Activated CD4-positive, alpha-beta T cell treated with anti-CD3 and anti-CD28 coated beads, Interleukin-2, amount 50 U/mL, for 24 hours (primary cell): ENCODE results near the gene UNC13D.
"Not testable (repeated sequence)": the region's sequence is repeated elsewhere in the genome, so short reads cannot be mapped to it uniquely, and the experiment has no call there.

Experiments
- DNase-seq, 2 donors: peaks; one replicate each; pipeline ENCODE4 v3.0.0-alpha.2; 2020; ENCODE audit warnings: low read depth in 1 of 2, low spot score in 1 of 2

UNC13D gene

GRCh38 chr17:75822119-75822799, 21.9 kb downstream of the UNC13D start:
- DNase-seq = no peak

- no peak for DNase-seq
Measured at GRCh38 chr17:75821552-75821951, 22.7 kb downstream of the UNC13D start.

- no peak for DNase-seq
Measured at GRCh38 chr17:75820094-75821080, 23.8 kb downstream of the UNC13D start.

- no peak for DNase-seq
Measured at GRCh38 chr17:75819678-75820077, 24.5 kb downstream of the UNC13D start.

GRCh38 chr17:75819116-75819515, 25.1 kb downstream of the UNC13D start:
- DNase-seq = no peak

DNA sequence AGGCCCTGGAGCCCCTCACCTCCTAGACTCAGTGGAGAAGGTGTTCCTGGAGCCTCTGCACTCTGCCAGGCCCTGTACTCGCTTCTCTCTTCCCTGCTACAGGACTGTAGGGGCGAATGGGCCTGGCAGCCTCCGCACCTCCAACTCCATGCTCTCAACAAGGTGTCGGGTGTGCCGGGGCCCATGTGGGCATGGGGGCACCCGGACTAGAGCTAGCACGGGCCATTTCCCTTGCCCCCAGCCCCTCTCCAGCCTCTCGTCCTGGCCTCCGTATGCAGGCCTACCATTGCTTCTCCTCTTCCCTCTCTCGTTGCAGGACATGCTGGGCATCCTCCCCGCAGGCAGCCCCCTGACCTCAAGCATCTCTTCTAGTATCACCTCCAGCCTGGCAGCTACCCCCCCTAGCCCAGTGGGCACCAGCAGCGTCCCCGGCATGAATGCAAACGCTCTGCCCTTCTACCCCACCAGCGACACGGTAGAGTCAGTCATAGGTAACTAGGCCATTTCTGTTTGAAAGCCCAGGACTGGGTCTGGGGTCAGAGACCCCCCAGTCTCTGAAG, 25.8 kb downstream of the UNC13D start:
- DNase-seq = no peak

GRCh38 chr17:75817571-75817970, 26.6 kb downstream of the UNC13D start:
- no peak for DNase-seq

DNA sequence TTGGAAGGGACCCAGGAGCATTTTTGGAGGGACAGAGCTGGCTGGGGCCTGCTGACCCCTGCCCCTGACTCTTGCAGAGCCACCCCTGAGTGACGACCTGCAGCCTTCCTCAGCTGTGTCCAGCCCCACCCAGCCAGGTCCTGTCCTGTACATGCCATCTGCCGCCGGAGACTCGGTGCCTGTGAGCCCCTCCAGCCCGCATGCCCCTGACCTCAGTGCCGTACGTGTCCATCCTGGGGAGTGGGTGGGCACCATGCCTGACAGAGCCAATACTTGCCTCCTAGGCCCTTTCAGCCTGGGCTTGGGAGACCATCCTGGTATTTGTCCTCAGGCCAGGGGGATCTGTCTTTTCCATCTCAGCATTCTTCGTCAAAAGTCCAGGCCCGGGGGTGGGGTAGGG, 27.5 kb downstream of the UNC13D start:
- DNase-seq = no peak

GRCh38 chr17:75815399-75815798, 28.8 kb downstream of the UNC13D start:
- DNase-seq = no peak

DNA sequence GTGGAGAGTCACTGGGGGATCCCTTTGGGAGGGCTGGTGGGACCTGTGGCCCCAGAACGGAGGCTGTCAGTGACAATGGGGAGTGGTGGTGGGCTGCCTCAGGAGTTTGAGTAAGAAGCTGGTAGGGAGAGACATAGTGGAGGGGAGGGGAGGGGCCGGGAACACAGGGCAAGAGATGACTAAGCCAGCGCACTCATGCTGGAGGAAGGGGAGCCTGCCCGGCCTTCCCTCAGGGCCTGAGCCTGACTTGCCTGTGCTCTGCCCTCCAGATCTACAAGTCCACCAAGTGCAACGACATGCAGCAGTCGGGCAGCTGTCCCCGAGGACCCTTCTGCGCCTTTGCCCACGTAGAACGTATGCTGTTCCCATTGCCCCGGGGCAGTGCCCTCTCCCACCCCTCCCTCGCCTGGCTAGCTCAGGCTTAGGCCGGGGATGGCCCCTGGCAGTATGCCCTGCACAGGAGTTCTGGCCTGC, 29.3 kb downstream of the UNC13D start:
- no peak for DNase-seq

- no peak for DNase-seq
Measured at GRCh38 chr17:75814021-75814395, 30.2 kb downstream of the UNC13D start.

DNA sequence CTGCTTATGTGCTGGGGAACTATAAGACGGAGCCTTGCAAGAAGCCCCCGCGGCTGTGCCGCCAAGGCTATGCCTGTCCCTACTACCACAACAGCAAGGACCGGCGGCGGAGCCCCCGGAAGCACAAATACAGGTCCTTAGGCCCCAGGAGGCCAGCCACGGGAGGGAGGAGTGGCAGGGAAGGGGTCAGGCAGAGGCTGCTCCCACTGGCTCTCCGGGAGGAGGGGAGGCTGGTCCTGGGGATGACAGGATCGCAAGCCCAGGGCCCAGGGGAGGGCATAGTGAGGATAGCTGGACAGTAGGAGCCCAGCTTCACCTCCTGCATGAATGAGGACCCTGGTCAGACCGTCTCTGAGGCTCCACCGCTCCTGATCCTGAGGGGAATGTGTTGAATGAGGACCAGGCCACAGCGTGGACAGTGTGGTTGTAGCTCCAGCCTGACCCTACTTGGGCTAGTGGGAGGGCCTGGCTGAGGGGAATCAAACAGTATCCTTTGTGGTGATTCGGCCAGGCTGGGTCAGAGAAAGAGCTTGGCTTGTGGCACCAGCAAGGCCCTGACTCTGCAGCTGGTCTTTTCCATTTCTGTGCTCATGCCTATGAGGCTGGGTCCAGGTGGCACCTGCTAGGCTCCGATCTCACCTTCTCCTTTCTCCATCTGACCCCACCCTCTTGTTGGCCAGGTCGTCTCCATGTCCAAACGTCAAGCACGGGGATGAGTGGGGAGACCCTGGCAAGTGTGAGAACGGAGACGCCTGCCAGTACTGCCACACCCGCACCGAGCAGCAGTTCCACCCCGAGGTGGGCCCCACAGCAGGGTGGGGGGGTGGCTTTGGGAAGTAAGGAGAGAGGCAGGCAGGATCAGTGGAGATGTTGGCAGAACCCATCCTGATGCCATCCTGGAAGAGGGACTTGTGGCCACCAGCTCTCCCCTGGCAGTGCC, 30.9 kb downstream of the UNC13D start:
- no peak for DNase-seq

DNA sequence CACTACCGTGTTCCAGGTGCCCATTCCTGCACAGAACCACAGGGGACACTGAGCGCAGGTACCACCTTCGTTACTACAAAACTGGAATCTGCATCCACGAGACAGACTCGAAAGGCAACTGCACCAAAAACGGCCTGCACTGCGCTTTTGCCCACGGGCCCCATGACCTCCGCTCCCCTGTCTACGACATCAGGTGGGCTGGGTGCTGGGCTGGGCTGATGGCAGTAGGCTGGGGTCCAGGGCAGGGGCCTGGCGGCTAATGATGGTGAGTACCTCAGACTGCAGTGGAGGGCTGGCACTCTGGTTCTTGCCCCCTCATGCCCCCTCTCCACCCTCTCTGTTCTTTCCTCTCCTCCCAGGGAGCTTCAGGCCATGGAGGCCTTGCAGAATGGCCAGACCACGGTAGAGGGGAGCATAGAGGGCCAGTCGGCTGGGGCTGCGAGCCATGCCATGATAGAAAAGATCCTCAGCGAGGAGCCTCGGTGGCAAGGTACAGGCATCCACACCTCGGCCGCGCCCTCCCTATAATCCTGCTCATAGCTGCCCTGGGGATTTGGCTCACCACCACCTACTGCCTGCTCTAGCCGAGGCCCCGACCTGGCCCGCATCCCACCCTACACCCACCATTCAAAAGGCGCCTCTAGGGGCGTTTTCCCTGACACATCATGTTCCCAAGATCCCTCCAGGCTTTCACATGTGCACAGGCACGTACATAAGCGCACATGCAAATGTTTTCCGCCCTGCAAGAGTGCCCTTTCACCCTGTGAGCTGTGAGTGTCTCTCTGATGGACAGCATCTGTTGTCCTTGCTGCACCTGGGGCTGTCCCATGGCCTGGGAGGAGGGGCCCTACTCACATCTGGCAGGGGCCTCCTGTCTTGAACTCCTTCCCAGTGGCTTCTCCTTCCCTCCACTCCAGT, 31.8 kb downstream of the UNC13D start:
- no peak for DNase-seq

GRCh38 chr17:75811174-75811573, 33.0 kb downstream of the UNC13D start:
- DNase-seq = no peak

- DNase-seq = not testable (repeated sequence)
Measured at GRCh38 chr17:75810756-75811155, 33.4 kb downstream of the UNC13D start.

GRCh38 chr17:75810216-75810615, 34.0 kb downstream of the UNC13D start:
- no peak for DNase-seq

- DNase-seq = no peak
Measured at GRCh38 chr17:75809631-75810111, 34.5 kb downstream of the UNC13D start.

DNA sequence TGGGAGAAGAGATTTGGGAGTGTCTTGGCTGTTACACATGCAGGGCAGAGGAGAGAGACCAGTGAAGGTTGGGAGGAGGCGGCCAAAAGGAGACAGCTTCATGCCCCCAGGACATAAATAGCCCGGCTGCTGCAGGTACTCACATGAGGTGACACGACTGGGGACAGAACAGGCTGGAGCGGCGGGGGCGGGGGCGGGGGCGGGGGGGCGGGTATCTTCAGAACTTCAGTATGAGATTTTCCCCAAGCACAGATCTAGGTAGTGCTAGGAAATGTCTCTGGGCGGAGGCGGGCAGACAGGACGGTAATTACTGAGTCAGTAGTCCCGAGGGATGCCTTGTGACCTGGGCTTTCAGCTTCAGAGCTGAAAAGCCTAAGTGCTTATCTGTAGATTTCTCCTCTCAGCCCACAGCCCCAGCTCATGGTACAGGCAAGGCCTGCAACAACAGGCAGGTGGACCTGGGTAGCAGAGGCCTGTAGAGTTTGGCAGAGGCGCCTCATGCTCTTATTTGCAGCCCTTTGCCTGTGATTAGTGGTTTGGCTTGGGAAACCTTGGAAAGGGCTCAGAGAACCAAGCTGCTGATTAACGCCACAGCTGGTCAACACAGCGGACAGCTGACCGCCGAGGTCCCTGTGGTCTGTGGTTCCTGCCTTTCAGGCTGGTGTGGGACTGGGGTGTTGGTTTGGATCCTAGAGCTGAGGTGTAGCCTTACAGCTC, 35.1 kb downstream of the UNC13D start:
- no peak for DNase-seq

- DNase-seq = no peak
Measured at GRCh38 chr17:75808549-75808904, 35.7 kb downstream of the UNC13D start.
